PC-3 (cell line): ENCODE results near the gene FIP1L1. TPM values are rescaled to one million over a fixed set of nuclear protein-coding genes. Genes with fewer than 3 reads are reported as not detected.

ENCODE experiments used
- ATAC-seq: fragments of 200-7000 bp; cut with Tn5 transposase; 2 replicates; pipeline ENCODE4 v1.9.1; 2020; ENCODE audit warnings: mild to moderate bottlenecking, moderate library complexity
- BruUV-seq: library from RNA; stranded (reverse); fragments of 400-500 nt; replicated peaks from 2 replicates; lab custom pipeline; 2021; lab: Mats Ljungman, UMichigan
- CTCF ChIA-PET: fragments of 300-600 bp; sonication (Branson Sonifier 250); formaldehyde crosslinking; loops from one replicate; lab custom pipeline; 2022; ENCODE audit warnings: antibody characterized with exemption; lab: Charles Lee
- POLR2A ChIA-PET: fragments of 300-600 bp; sonication (Branson Sonifier 250); formaldehyde crosslinking; loops from one replicate; lab custom pipeline; 2022; ENCODE audit warnings: antibody characterized with exemption; ENCODE audit not compliant: unreplicated experiment; lab: Charles Lee
- DNase-seq: peaks from one replicate; pipeline ENCODE4 v3.0.0-alpha.2; 2015
- H2AFZ ChIP-seq: fragments of 300-600 bp; sonication (generic); 2 replicates; pipeline ENCODE4 v1.6.0; 2016; ENCODE audit warnings: antibody characterized with exemption, low read length
- H3F3A ChIP-seq: fragments of 300-600 bp; sonication (generic); one replicate; pipeline ENCODE4 v1.6.0; 2017; ENCODE audit warnings: antibody characterized with exemption, low read length, control low read depth, mild to moderate bottlenecking; ENCODE audit not compliant: unreplicated experiment
- H3K27ac ChIP-seq: fragments of 300-600 bp; sonication (generic); 2 replicates; pipeline ENCODE4 v1.5.1; 2016; ENCODE audit warnings: mild to moderate bottlenecking, low read length
- H3K27me3 ChIP-seq: fragments of 300-600 bp; sonication (generic); 2 replicates; pipeline ENCODE4 v1.6.1; 2016; ENCODE audit warnings: low read length, mixed read lengths
- H3K36me3 ChIP-seq: fragments of 300-600 bp; sonication (generic); 2 replicates; pipeline ENCODE4 v1.6.1; 2016; ENCODE audit warnings: low read depth, mixed run types, low read length, mixed read lengths
- H3K4me1 ChIP-seq: fragments of 300-600 bp; sonication (generic); 2 replicates; pipeline ENCODE4 v1.5.1; 2016; ENCODE audit warnings: low read length; ENCODE audit not compliant: insufficient read depth
- H3K4me2 ChIP-seq: fragments of 300-600 bp; sonication (generic); 2 replicates; pipeline ENCODE4 v1.6.0; 2016; ENCODE audit warnings: low read length
- H3K4me3 ChIP-seq: fragments of 300-600 bp; sonication (generic); 2 replicates; pipeline ENCODE4 v1.5.1; 2016; ENCODE audit warnings: mild to moderate bottlenecking, low read length, mixed read lengths
- H3K79me2 ChIP-seq: fragments of 300-600 bp; sonication (generic); 2 replicates; pipeline ENCODE4 v1.6.1; 2017; ENCODE audit warnings: low read length, mixed read lengths
- H3K9ac ChIP-seq: fragments of 300-600 bp; sonication (generic); 2 replicates; pipeline ENCODE4 v1.6.0; 2016; ENCODE audit warnings: mild to moderate bottlenecking, low read length
- H3K9me2 ChIP-seq: fragments of 300-600 bp; sonication (generic); replicated peaks from 2 replicates; pipeline ENCODE4 v1.6.1; 2016; ENCODE audit warnings: mixed run types, low read length, mixed read lengths
- H3K9me3 ChIP-seq: fragments of 300-600 bp; sonication (generic); 2 replicates; pipeline ENCODE4 v1.6.1; 2016; ENCODE audit warnings: low read length, mixed read lengths
- H4K20me1 ChIP-seq: fragments of 300-600 bp; sonication (generic); 2 replicates; pipeline ENCODE4 v1.6.1; 2016; ENCODE audit warnings: low read length, mixed read lengths
- EZH2 ChIP-seq: fragments of 300-600 bp; sonication (generic); IDR thresholded peaks from one replicate; pipeline ENCODE4 v1.6.1; 2017; ENCODE audit warnings: antibody characterized with exemption, mild to moderate bottlenecking, low read length; ENCODE audit not compliant: unreplicated experiment
- EZH2phosphoT487 ChIP-seq: fragments of 300-600 bp; sonication (generic); IDR thresholded peaks from 2 replicates; pipeline ENCODE4 v1.6.1; 2018; ENCODE audit warnings: mild to moderate bottlenecking, antibody characterized with exemption, low read length, borderline replicate concordance
- intact Hi-C: fragments of 100-400 bp; cut with micrococcal nuclease; formaldehyde crosslinking; loops from 2 replicates; pipeline ENCODE4 v1.9.0; 2023
- total RNA-seq: library from RNA; depleted of rRNA; stranded (reverse); fragments of >200 nt; gene quantifications from 2 replicates; pipeline ENCODE4 v1.2.3, GENCODE V29; 2014
- TF ChIP-seq, protein P1 (sequence below): fragments of 300-600 bp; sonication (generic); conservative IDR thresholded peaks from 2 replicates; pipeline ENCODE4 v1.5.1; 2017; ENCODE audit warnings: antibody characterized with exemption, low read depth, mild to moderate bottlenecking, low read length

Gene FIP1L1
- total RNA-seq, 1 experiment from 2014 or later, result 76.1 TPM

GRCh38 chr4:53349091-53349491 is 28.4 kb upstream of the FIP1L1 start:
- Histone ChIP-seq H3K4me3 (no peak overlapping the region), H3K27ac (no peak overlapping the region), H3K27me3 (no peaks in the 10 kb centered on the region), H3K9me2 (no peaks in the 10 kb centered on the region), H2AFZ (no peak overlapping the region), H3K4me1 (peaks cover 9% of the 10 kb centered on the region), H3F3A (peaks cover 4% of the 10 kb centered on the region), H3K36me3 (peaks cover 9% of the 10 kb centered on the region; the same call in 1 of the 2 replicates), H3K9ac (no peak overlapping the region), H3K4me2 (no peak overlapping the region), H3K79me2 (no peaks in the 10 kb centered on the region), H4K20me1 (no peaks in the 10 kb centered on the region), H3K9me3 (no peaks in the 10 kb centered on the region)
- DNase-seq (no peak), ATAC-seq (no peak)
- intact Hi-C loops, result no loop called here
- TF ChIP-seq, protein P1, sequence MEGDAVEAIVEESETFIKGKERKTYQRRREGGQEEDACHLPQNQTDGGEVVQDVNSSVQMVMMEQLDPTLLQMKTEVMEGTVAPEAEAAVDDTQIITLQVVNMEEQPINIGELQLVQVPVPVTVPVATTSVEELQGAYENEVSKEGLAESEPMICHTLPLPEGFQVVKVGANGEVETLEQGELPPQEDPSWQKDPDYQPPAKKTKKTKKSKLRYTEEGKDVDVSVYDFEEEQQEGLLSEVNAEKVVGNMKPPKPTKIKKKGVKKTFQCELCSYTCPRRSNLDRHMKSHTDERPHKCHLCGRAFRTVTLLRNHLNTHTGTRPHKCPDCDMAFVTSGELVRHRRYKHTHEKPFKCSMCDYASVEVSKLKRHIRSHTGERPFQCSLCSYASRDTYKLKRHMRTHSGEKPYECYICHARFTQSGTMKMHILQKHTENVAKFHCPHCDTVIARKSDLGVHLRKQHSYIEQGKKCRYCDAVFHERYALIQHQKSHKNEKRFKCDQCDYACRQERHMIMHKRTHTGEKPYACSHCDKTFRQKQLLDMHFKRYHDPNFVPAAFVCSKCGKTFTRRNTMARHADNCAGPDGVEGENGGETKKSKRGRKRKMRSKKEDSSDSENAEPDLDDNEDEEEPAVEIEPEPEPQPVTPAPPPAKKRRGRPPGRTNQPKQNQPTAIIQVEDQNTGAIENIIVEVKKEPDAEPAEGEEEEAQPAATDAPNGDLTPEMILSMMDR, result no peak
- TF ChIP-seq EZH2 (no peak), EZH2phosphoT487 (no peak)
- POLR2A ChIA-PET, result no interaction called here
- BruUV-seq, result no TSS peak
- CTCF ChIA-PET, result no interaction called here

DNA sequence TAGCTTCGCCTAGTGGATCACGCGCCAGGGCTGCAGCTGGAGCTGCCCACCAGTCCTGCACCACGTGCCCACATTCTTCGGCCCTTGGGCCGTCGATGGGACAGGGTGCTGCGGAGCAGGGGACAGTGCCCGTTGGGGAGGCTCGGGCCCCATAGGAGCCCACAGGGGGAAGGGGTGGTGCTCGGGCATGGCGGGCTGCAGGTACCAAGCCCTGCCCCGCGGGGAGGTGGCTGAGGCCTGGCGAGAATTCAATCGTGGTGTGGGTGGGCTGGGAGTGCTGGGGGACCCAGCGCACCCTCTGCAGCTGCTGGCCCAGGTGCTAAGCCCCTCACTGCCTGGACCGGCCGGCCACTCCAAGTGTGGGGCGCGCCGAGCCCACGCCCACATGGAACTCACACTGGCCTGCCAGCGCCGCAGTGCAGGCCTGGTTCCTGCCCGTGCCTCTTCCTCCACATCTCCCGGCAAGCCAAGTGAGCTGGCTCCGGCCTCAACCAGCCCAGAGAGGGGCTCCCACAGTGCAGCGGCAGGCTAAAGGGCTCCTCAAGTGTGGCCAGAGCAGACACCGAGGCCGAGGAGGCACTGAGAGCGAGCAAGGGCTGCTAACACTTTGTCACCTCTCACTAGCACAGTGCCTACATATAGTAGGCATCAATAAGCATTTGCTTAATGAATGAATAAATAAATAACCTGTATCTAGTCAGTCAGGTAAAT is 23.3 kb upstream of the FIP1L1 start:
- no peaks in the 10 kb centered on the region for H3K4me1 ChIP-seq
- TF ChIP-seq EZH2phosphoT487, result no peak
- TF ChIP-seq, protein P1, result no peak
- no peak for TF ChIP-seq EZH2
- H3K27me3 ChIP-seq, result no peaks in the 10 kb centered on the region
- no TSS peak for BruUV-seq
- no peaks in the 10 kb centered on the region for H3K9me2 ChIP-seq
- H3K36me3 ChIP-seq, result peaks cover 12% of the 10 kb centered on the region; the same call in 1 of the 2 replicates
- H3K9me3 ChIP-seq, result no peaks in the 10 kb centered on the region
- H2AFZ ChIP-seq, result no peak overlapping the region
- no peak for DNase-seq
- H3K79me2 ChIP-seq, result peaks cover 42% of the 10 kb centered on the region
- ATAC-seq, result no peak
- H4K20me1 ChIP-seq, result no peaks in the 10 kb centered on the region
- ChIA-PET CTCF (no interaction called here), POLR2A (no interaction called here)
- no peak overlapping the region for H3K4me3 ChIP-seq
- no peaks in the 10 kb centered on the region for H3F3A ChIP-seq
- H3K27ac ChIP-seq, result no peak overlapping the region
- intact Hi-C loops, result no loop called here
- no peak overlapping the region for H3K4me2 ChIP-seq
- H3K9ac ChIP-seq, result no peak overlapping the region

DNA sequence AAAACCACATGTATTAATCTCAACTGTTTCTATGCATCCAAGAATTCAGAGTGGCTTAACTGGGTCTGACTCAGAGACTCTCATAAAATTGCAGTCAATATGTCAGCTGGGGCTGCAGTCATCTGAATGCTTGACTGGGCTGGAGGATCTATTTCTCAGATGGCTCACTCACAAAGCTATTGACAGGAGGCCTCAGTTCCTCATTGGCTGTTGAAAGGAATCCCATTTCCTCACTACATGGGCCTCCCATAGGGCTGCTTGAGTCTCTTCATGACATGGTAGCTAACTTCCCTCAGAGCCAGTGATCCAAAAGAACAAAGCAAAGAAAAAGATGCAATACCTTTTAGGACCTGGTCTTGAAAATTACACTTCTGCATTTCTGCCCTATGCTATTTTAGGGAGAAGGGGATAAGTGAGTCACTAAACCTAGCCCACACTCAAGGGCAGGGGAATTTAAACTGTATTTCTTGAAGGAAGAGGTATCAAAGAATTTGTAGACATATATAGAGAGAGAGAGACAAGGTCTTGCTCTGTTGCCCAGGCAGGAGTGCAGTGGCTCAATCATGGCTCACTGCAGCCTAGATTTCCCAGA is 21.4 kb upstream of the FIP1L1 start:
- ChIA-PET POLR2A (interaction anchor here (0.6 kb wide), 1 partner anchor 160 kb away, joined by 3 read pairs; no protein-coding TSS in a partner anchor), CTCF (no interaction called here)
- Histone ChIP-seq H3F3A (no peaks in the 10 kb centered on the region), H4K20me1 (no peaks in the 10 kb centered on the region), H3K79me2 (peaks cover 60% of the 10 kb centered on the region), H3K27me3 (no peaks in the 10 kb centered on the region), H3K27ac (no peak overlapping the region), H3K36me3 (peaks cover 4% of the 10 kb centered on the region; the same call in 1 of the 2 replicates), H3K9me3 (no peaks in the 10 kb centered on the region), H3K9me2 (no peaks in the 10 kb centered on the region), H2AFZ (no peak overlapping the region), H3K4me3 (no peak overlapping the region), H3K9ac (no peak overlapping the region), H3K4me2 (no peak overlapping the region), H3K4me1 (peaks cover 2% of the 10 kb centered on the region; the same call in 1 of the 2 replicates)
- TF ChIP-seq EZH2 (no peak), EZH2phosphoT487 (no peak)
- TF ChIP-seq, protein P1, result no peak
- peak; percentile 37 for ATAC-seq
- intact Hi-C loops, result no loop called here
- peak; percentile 27 for DNase-seq
- no TSS peak for BruUV-seq
